GM12864 (cell line): ENCODE measurements around the gene NPY.

ENCODE experiments used
- DNase-seq: peaks from one replicate; pipeline ENCODE4 v3.0.0-alpha.2; 2011; ENCODE audit warnings: low read depth
- H3K4me3 ChIP-seq: 2 replicates; pipeline ENCODE4 v1.5.1; 2011; ENCODE audit warnings: mild to moderate bottlenecking, low read depth, low read length, control low read depth
- TF ChIP-seq, protein P1 (sequence below): IDR thresholded peaks from 2 replicates; pipeline ENCODE4 v1.5.1; 2011; ENCODE audit warnings: low read depth, mild to moderate bottlenecking, moderate library complexity, low read length, control low read depth, inconsistent platforms; ENCODE audit errors: missing control alignments

Gene NPY

DNA sequence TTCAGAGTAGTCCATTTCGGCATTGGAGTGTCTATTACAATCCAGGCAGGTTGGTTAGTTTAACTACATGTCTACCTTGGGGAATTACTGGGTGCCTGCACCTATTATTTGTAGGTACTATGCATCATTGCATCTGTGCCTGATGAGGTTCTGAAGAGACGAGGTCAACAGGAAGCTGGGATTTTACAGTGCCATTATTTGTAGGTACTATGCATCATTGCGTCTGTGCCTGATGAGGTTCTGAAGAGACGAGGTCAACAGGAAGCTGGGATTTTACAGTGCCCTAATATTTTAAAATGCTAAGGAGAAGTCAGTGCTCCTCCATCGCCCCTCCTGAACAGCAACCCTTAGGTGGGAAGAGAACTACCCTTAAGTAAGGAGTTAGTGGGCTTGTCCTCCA is 41.7 kb downstream of the NPY start:
- DNase-seq, result peak; percentile 62
- TF ChIP-seq, protein P1, sequence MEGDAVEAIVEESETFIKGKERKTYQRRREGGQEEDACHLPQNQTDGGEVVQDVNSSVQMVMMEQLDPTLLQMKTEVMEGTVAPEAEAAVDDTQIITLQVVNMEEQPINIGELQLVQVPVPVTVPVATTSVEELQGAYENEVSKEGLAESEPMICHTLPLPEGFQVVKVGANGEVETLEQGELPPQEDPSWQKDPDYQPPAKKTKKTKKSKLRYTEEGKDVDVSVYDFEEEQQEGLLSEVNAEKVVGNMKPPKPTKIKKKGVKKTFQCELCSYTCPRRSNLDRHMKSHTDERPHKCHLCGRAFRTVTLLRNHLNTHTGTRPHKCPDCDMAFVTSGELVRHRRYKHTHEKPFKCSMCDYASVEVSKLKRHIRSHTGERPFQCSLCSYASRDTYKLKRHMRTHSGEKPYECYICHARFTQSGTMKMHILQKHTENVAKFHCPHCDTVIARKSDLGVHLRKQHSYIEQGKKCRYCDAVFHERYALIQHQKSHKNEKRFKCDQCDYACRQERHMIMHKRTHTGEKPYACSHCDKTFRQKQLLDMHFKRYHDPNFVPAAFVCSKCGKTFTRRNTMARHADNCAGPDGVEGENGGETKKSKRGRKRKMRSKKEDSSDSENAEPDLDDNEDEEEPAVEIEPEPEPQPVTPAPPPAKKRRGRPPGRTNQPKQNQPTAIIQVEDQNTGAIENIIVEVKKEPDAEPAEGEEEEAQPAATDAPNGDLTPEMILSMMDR, result no peak
- H3K4me3 ChIP-seq, result no peak overlapping the region; the same call in 1 of the 2 replicates

DNA sequence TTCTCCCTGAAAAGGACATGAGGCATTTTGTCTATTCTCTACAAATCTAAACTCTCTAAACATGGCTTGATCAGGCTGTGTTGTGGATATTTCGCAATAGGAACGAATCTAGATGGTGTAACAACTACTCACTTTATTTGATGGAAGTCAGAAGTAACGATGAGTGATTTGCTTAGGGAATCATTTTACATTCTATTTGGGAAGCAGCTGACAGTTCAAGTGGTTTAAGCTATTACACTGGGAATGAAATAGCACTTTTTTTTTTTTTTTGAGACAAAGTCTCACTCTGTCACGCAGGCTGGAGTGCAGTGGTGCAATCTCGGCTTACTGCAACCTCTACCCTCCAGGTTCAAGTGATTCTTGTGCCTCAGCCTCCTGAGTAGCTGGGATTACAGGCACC is 44.1 kb downstream of the NPY start:
- DNase-seq, result no peak
- TF ChIP-seq, protein P1, result no peak
- H3K4me3 ChIP-seq, result no peak overlapping the region

- no peak overlapping the region for H3K4me3 ChIP-seq
- TF ChIP-seq, protein P1, result no peak
- no peak for DNase-seq
Observed at GRCh38 chr7:24328894-24329293, 44.9 kb downstream of the NPY start.

- no peak for DNase-seq
- H3K4me3 ChIP-seq, result no peak overlapping the region
- TF ChIP-seq, protein P1, result no peak
Observed at GRCh38 chr7:24334012-24334411, 50.0 kb downstream of the NPY start.

GRCh38 chr7:24334627-24335026 is 50.6 kb downstream of the NPY start:
- DNase-seq, result no peak
- H3K4me3 ChIP-seq, result no peak overlapping the region
- TF ChIP-seq, protein P1, result no peak

GRCh38 chr7:24336461-24336860 is 52.5 kb downstream of the NPY start:
- no peak for DNase-seq
- TF ChIP-seq, protein P1, result no peak
- H3K4me3 ChIP-seq, result no peak overlapping the region

GRCh38 chr7:24337180-24337579 is 53.2 kb downstream of the NPY start:
- no peak overlapping the region for H3K4me3 ChIP-seq
- no peak for DNase-seq
- TF ChIP-seq, protein P1, result no peak
